Measurements from ENCODE around the gene NPAS3. TPM values are rescaled to one million over a fixed set of nuclear protein-coding genes. Genes with fewer than 3 reads are reported as not detected.
A peak's percentile ranks its signal among the peaks of the same experiment; 100 is the strongest.

Gene NPAS3
- total RNA-seq, 1 experiment from 2014 or later: 0.36 TPM

- Histone ChIP-seq H3K79me2 (ENCODE audit: low read length) (no peaks in the 10 kb centered on the region), H3K9me3 (ENCODE audit: low read length) (no peaks in the 10 kb centered on the region), H3K4me2 (ENCODE audit: low read length) (no peak overlapping the region), H3F3A (ENCODE audit: low read length, unreplicated experiment) (no peaks in the 10 kb centered on the region), H3K4me3 (ENCODE audit: low read length) (no peak overlapping the region), H4K20me1 (ENCODE audit: low read length) (no peaks in the 10 kb centered on the region), H3K27me3 (ENCODE audit: low read length) (0 out of 2 replicates have a peak, but pooled peaks cover 6% of the 10 kb centered on the region), H3K9ac (ENCODE audit: low read length) (no peak overlapping the region), H2AFZ (ENCODE audit: low read length) (no peak overlapping the region), H3K36me3 (ENCODE audit: low read depth, low read length) (no peaks in the 10 kb centered on the region), H3K27ac (ENCODE audit: low read length) (no peak overlapping the region), H3K9me2 (replicated peaks; ENCODE audit: low read length) (no peaks in the 10 kb centered on the region; the same call in 1 of the 2 replicates), H3K4me1 (ENCODE audit: insufficient read depth, low read length) (no peaks in the 10 kb centered on the region)
- ATAC-seq: no peak
- no TSS peak for BruUV-seq (replicated peaks)
- intact Hi-C loops (cut with micrococcal nuclease): no loop called here
- no peak for DNase-seq
- ChIA-PET POLR2A (ENCODE audit: unreplicated experiment) (no interaction called here), CTCF (no interaction called here)
- no peak for TF ChIP-seq CTCF (conservative IDR thresholded peaks at IDR 0.05; ENCODE audit: low read depth, low read length)
- TF ChIP-seq EZH2 (IDR thresholded peaks at IDR 0.05; ENCODE audit: low read length, unreplicated experiment): no peak
- no peak for TF ChIP-seq EZH2phosphoT487 (IDR thresholded peaks at IDR 0.05; ENCODE audit: borderline replicate concordance, low read length)
Observed at GRCh38 chr14:33150666-33151428, 212.2 kb downstream of the NPAS3 start.

- Histone ChIP-seq H4K20me1 (ENCODE audit: low read length) (no peaks in the 10 kb centered on the region), H3K9me2 (replicated peaks; ENCODE audit: low read length) (no peaks in the 10 kb centered on the region), H2AFZ (ENCODE audit: low read length) (no peak overlapping the region), H3K4me1 (ENCODE audit: insufficient read depth, low read length) (peaks cover 13% of the 10 kb centered on the region), H3K9me3 (ENCODE audit: low read length) (no peaks in the 10 kb centered on the region), H3K27ac (ENCODE audit: low read length) (no peak overlapping the region), H3K4me2 (ENCODE audit: low read length) (0 out of 2 replicates have a peak overlapping the region, but pooled peaks have one; percentile 4), H3F3A (ENCODE audit: low read length, unreplicated experiment) (no peaks in the 10 kb centered on the region), H3K36me3 (ENCODE audit: low read depth, low read length) (no peaks in the 10 kb centered on the region), H3K4me3 (ENCODE audit: low read length) (no peak overlapping the region), H3K9ac (ENCODE audit: low read length) (no peak overlapping the region), H3K27me3 (ENCODE audit: low read length) (no peaks in the 10 kb centered on the region; the same call in 1 of the 2 replicates), H3K79me2 (ENCODE audit: low read length) (no peaks in the 10 kb centered on the region)
- no TSS peak for BruUV-seq (replicated peaks)
- ATAC-seq (no peak), DNase-seq (no peak)
- POLR2A ChIA-PET (ENCODE audit: unreplicated experiment): no interaction called here
- TF ChIP-seq EZH2 (IDR thresholded peaks at IDR 0.05; ENCODE audit: low read length, unreplicated experiment) (no peak), EZH2phosphoT487 (IDR thresholded peaks at IDR 0.05; ENCODE audit: borderline replicate concordance, low read length) (no peak), CTCF (conservative IDR thresholded peaks at IDR 0.05; ENCODE audit: low read depth, low read length) (no peak)
- intact Hi-C loops (cut with micrococcal nuclease): no loop called here
- CTCF ChIA-PET: no interaction called here
Observed at GRCh38 chr14:33163109-33163508, 224.4 kb downstream of the NPAS3 start.

- Histone ChIP-seq H4K20me1 (ENCODE audit: low read length) (no peaks in the 10 kb centered on the region), H3K79me2 (ENCODE audit: low read length) (no peaks in the 10 kb centered on the region), H3K36me3 (ENCODE audit: low read depth, low read length) (no peaks in the 10 kb centered on the region), H3K27ac (ENCODE audit: low read length) (no peak overlapping the region), H3K27me3 (ENCODE audit: low read length) (peaks cover 2% of the 10 kb centered on the region; the same call in 1 of the 2 replicates), H3F3A (ENCODE audit: low read length, unreplicated experiment) (no peaks in the 10 kb centered on the region), H2AFZ (ENCODE audit: low read length) (no peak overlapping the region), H3K4me2 (ENCODE audit: low read length) (no peak overlapping the region), H3K9me2 (replicated peaks; ENCODE audit: low read length) (no peaks in the 10 kb centered on the region), H3K9me3 (ENCODE audit: low read length) (no peaks in the 10 kb centered on the region), H3K4me3 (ENCODE audit: low read length) (no peak overlapping the region), H3K9ac (ENCODE audit: low read length) (no peak overlapping the region), H3K4me1 (ENCODE audit: insufficient read depth, low read length) (peaks cover 13% of the 10 kb centered on the region)
- BruUV-seq (replicated peaks): no TSS peak
- TF ChIP-seq EZH2 (IDR thresholded peaks at IDR 0.05; ENCODE audit: low read length, unreplicated experiment) (no peak), EZH2phosphoT487 (IDR thresholded peaks at IDR 0.05; ENCODE audit: borderline replicate concordance, low read length) (no peak), CTCF (conservative IDR thresholded peaks at IDR 0.05; ENCODE audit: low read depth, low read length) (no peak)
- ChIA-PET CTCF (no interaction called here), POLR2A (ENCODE audit: unreplicated experiment) (no interaction called here)
- no peak for DNase-seq
- intact Hi-C loops (cut with micrococcal nuclease): no loop called here
- ATAC-seq: no peak
Observed at GRCh38 chr14:33163600-33163999, 224.9 kb downstream of the NPAS3 start.

All from PC-3 (cell line).